Mesenchymal stem cell (in vitro differentiated cells and primary cell): ENCODE measurements around the gene FKBP2.
A peak's percentile ranks its signal among the peaks of the same experiment; 100 is the strongest.

Experiments
- DNase-seq: peaks from one replicate; pipeline ENCODE4 v3.0.0-alpha.2; 2013
- H2AFZ ChIP-seq: one replicate; pipeline ENCODE4 v1.6.1; 2013; ENCODE audit warnings: low read depth, mild to moderate bottlenecking, control low read depth, inconsistent platforms, low read length, moderate library complexity
- H2AK5ac ChIP-seq: 2 replicates; pipeline ENCODE4 v1.6.1; 2013; ENCODE audit warnings: low read length, moderate library complexity, mild to moderate bottlenecking, inconsistent platforms; ENCODE audit not compliant: severe bottlenecking
- H2BK120ac ChIP-seq: one replicate; pipeline ENCODE4 v1.6.1; 2013; ENCODE audit warnings: low read depth, mild to moderate bottlenecking, inconsistent platforms, low read length, moderate library complexity
- H2BK12ac ChIP-seq, 2 experiments: one replicate each; pipeline ENCODE4 v1.6.1; 2013; ENCODE audit warnings: inconsistent platforms in 2 of 2, low read length in 2 of 2, mild to moderate bottlenecking in 2 of 2, moderate library complexity in 2 of 2, control low read depth in 1 of 2
- H2BK15ac ChIP-seq: one replicate; pipeline ENCODE4 v1.6.1; 2013; ENCODE audit warnings: mild to moderate bottlenecking, low read depth, inconsistent platforms; ENCODE audit not compliant: poor library complexity, severe bottlenecking
- H2BK5ac ChIP-seq: 2 replicates; pipeline ENCODE4 v1.6.1; 2013; ENCODE audit warnings: low read depth, mild to moderate bottlenecking, low read length, control low read depth, inconsistent platforms; ENCODE audit not compliant: poor library complexity, severe bottlenecking
- H3K14ac ChIP-seq, 2 experiments: one replicate each; pipeline ENCODE4 v1.6.1; 2013; ENCODE audit warnings: inconsistent platforms in 2 of 2, low read length in 2 of 2, control low read depth in 1 of 2, mild to moderate bottlenecking in 1 of 2, moderate library complexity in 1 of 2
- H3K18ac ChIP-seq, 2 experiments: one replicate each; pipeline ENCODE4 v1.6.1; 2013; ENCODE audit warnings: inconsistent platforms in 2 of 2, low read length in 2 of 2, control low read depth in 1 of 2, low read depth in 1 of 2, mild to moderate bottlenecking in 1 of 2
- H3K23ac ChIP-seq, 2 experiments: one replicate each; pipeline ENCODE4 v1.6.1; 2013; ENCODE audit warnings: inconsistent platforms in 2 of 2, low read length in 2 of 2, mild to moderate bottlenecking in 2 of 2, moderate library complexity in 2 of 2, control low read depth in 1 of 2
- H3K27ac ChIP-seq: 2 replicates; pipeline ENCODE4 v1.5.1; 2013; ENCODE audit warnings: mild to moderate bottlenecking, moderate library complexity, low read length, control low read depth, inconsistent platforms; ENCODE audit not compliant: poor library complexity, severe bottlenecking
- H3K27me3 ChIP-seq, 2 experiments: 2 replicates each; pipeline versions ENCODE4 v1.6.1 to v1.7.0; 2013; ENCODE audit warnings: low read length in 2 of 2, mild to moderate bottlenecking in 2 of 2, moderate library complexity in 2 of 2, control low read depth in 1 of 2, inconsistent platforms in 1 of 2; ENCODE audit not compliant: control insufficient read depth in 1 of 2, insufficient read depth in 1 of 2
- H3K36me3 ChIP-seq, 2 experiments: 2 replicates each; pipeline versions ENCODE4 v1.6.1 to v1.7.0; 2013; ENCODE audit warnings: low read length in 2 of 2, control low read depth in 1 of 2, inconsistent platforms in 1 of 2, low read depth in 1 of 2, mild to moderate bottlenecking in 1 of 2; ENCODE audit not compliant: insufficient read depth in 2 of 2, control insufficient read depth in 1 of 2
- H3K4ac ChIP-seq, 2 experiments: one replicate each; pipeline ENCODE4 v1.6.1; 2013; ENCODE audit warnings: inconsistent platforms in 2 of 2, low read length in 2 of 2, mild to moderate bottlenecking in 2 of 2, moderate library complexity in 2 of 2, control low read depth in 1 of 2, low read depth in 1 of 2
- H3K4me1 ChIP-seq: 2 replicates; pipeline ENCODE4 v1.6.1; 2013; ENCODE audit warnings: low read depth, low read length, control low read depth; ENCODE audit not compliant: control insufficient read depth, insufficient read depth
- H3K4me2 ChIP-seq: 2 replicates; pipeline ENCODE4 v1.6.1; 2013; ENCODE audit warnings: low read length, mild to moderate bottlenecking, inconsistent platforms; ENCODE audit not compliant: poor library complexity, severe bottlenecking
- H3K4me3 ChIP-seq, 2 experiments: 2 replicates each; pipeline versions ENCODE4 v1.5.1 to v1.7.0; 2013; ENCODE audit warnings: low read length in 2 of 2, mild to moderate bottlenecking in 2 of 2, control low read depth in 1 of 2, low read depth in 1 of 2; ENCODE audit not compliant: insufficient read depth in 1 of 2
- H3K79me1 ChIP-seq: replicated peaks from 2 replicates; pipeline ENCODE4 v1.6.1; 2013; ENCODE audit warnings: mild to moderate bottlenecking, control low read depth, low read length, inconsistent platforms; ENCODE audit not compliant: poor library complexity, severe bottlenecking
- H3K9ac ChIP-seq: 2 replicates; pipeline ENCODE4 v1.7.0; 2013; ENCODE audit warnings: mild to moderate bottlenecking, low read length, moderate library complexity
- H3K9me3 ChIP-seq: 2 replicates; pipeline ENCODE4 v1.7.0; 2013; ENCODE audit warnings: mild to moderate bottlenecking, low read length; ENCODE audit not compliant: control insufficient read depth
- H4K8ac ChIP-seq: one replicate; pipeline ENCODE4 v1.6.1; 2013; ENCODE audit warnings: inconsistent platforms, mild to moderate bottlenecking, low read length, moderate library complexity
- H4K91ac ChIP-seq: one replicate; pipeline ENCODE4 v1.6.1; 2013; ENCODE audit warnings: mild to moderate bottlenecking, low read length, inconsistent platforms
- WGBS: methylation state at CpG from one replicate; pipeline ENCODE4 v1.1.7; 2013; ENCODE audit warnings: mixed read lengths; 5-methylcytosine and 5-hydroxymethylcytosine counted together

Gene FKBP2

DNA sequence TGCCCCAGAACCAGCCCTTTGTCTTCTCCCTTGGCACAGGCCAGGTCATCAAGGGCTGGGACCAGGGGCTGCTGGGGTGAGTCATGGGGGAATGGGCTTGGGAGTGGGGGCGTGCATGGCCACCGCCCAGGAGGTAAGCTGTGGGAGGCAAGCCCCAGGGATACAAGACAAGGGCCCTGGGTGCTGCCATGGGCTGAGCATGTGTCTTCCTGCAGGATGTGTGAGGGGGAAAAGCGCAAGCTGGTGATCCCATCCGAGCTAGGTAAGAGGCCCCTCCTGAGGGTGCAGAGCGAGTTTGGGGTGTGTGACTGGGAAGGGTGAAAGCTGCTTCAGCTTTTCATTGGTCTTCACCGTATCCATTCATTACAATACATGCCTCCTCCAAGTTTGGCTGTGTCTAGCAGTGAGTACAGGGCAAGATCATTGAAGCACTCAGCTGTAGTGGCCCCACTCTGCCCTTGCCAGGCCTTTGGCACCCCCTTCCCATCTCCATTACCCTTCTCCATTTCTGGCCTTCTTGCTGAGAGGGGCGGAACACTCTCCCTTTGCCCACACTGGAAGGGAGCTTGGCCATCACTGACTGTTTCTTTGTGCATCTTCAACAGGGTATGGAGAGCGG, 2.5 kb downstream of the FKBP2 start:
- Histone ChIP-seq H3K27ac (peak overlapping the region; percentile 0), H2BK5ac (no peak overlapping the region), H4K8ac (no peak overlapping the region), H3K4me1 (peaks cover 41% of the 10 kb centered on the region), H3K14ac (peak overlapping the region in 1 of 2 experiments; percentile 33), H3K27me3 (no peaks in the 10 kb centered on the region), H3K9ac (peak overlapping the region; percentile 91), H3K4ac (no peak overlapping the region), H2AFZ (no peak overlapping the region), H2AK5ac (no peak overlapping the region), H3K4me3 (peak overlapping the region in 1 of 2 experiments; percentile 89), H2BK120ac (no peak overlapping the region), H3K9me3 (no peaks in the 10 kb centered on the region), H2BK15ac (no peak overlapping the region), H3K36me3 (peaks cover 29 to 38% of the 10 kb centered on the region in 2 experiments), H3K18ac (no peak overlapping the region), H3K23ac (peak overlapping the region in 1 of 2 experiments; percentile 61), H3K79me1 (peaks cover 9% of the 10 kb centered on the region), H2BK12ac (no peak overlapping the region), H3K4me2 (no peak overlapping the region), H4K91ac (no peak overlapping the region)
- no peak for DNase-seq
- WGBS = 81% methylated on average over 5 of the region's 8 CpGs

DNA sequence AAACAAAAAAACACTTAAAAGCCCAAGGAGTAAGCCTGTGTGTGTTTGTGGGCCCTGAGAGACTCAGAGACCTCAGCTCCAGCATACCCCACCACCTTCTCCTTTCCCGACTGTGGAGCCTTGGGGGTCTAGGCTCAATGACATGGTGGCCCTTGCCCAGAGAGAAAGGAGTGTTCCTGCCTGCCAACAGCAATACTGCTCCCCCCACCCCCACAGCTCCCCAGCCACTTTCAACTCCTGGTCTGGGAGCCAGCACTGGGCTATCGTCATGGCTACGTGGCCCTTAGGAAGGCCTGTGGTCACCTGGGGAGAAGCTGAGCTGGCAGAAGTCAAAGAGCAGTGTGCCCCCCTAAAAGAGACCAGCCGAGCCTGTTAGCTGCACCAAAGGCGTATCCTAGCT, 3.2 kb downstream of the FKBP2 start:
- Histone ChIP-seq H3K27me3 (no peaks in the 10 kb centered on the region), H3K4me1 (peaks cover 41% of the 10 kb centered on the region), H3K27ac (peak overlapping the region; percentile 1), H2BK15ac (no peak overlapping the region), H2BK120ac (no peak overlapping the region), H3K14ac (no peak overlapping the region), H3K79me1 (peaks cover 10% of the 10 kb centered on the region), H3K9me3 (no peaks in the 10 kb centered on the region), H2BK12ac (no peak overlapping the region), H3K4me2 (no peak overlapping the region), H3K18ac (no peak overlapping the region), H4K8ac (no peak overlapping the region), H3K36me3 (peaks cover 22 to 30% of the 10 kb centered on the region in 2 experiments), H4K91ac (no peak overlapping the region), H3K23ac (no peak overlapping the region), H2AK5ac (no peak overlapping the region), H3K9ac (peak overlapping the region; percentile 93), H2AFZ (no peak overlapping the region), H2BK5ac (no peak overlapping the region), H3K4me3 (peak overlapping the region in 1 of 2 experiments; percentile 51), H3K4ac (no peak overlapping the region)
- 76% methylated on average over 3 of the region's 5 CpGs for WGBS
- DNase-seq = no peak

DNA sequence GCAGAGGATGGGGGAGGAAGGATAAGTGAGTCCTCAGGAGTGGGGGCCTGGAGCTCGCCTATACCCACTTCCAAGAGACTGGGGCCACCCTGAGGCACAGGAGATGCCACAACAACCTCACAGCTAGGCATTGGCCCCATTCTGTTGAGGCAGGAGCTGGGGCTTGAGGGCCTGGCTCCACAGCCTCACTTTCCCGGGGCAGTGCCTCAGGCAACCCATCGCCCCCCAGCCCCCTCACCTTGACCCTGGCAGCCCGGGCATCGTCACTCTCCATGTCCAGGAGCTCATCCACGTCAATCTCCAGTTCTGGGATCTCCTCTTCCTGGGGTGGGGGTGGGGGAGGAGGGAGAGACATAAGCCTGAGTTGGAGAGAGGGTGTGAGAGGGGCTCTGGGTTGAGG, 4.1 kb downstream of the FKBP2 start:
- WGBS = 100% methylated on average over 1 of the region's 6 CpGs
- H3K18ac ChIP-seq = peak overlapping the region in 1 of 2 experiments; percentile 29
- peak overlapping the region in 1 of 2 experiments; percentile 60 for H2BK12ac ChIP-seq
- peaks cover 15 to 26% of the 10 kb centered on the region in 2 experiments for H3K36me3 ChIP-seq
- peaks cover 41% of the 10 kb centered on the region for H3K4me1 ChIP-seq
- no peaks in the 10 kb centered on the region for H3K27me3 ChIP-seq
- H4K8ac ChIP-seq = peak overlapping the region; percentile 12
- peak overlapping the region; percentile 27 for H2BK120ac ChIP-seq
- H3K27ac ChIP-seq = peak overlapping the region; percentile 79
- no peaks in the 10 kb centered on the region for H3K9me3 ChIP-seq
- H2AK5ac ChIP-seq = peak overlapping the region; percentile 68
- peak overlapping the region; percentile 93 for H3K9ac ChIP-seq
- no peak overlapping the region for H4K91ac ChIP-seq
- peak overlapping the region; percentile 75 to 95 for H3K4me3 ChIP-seq
- peak overlapping the region in 1 of 2 experiments; percentile 57 for H3K14ac ChIP-seq
- no peak overlapping the region for H2AFZ ChIP-seq
- peak overlapping the region in 1 of 2 experiments; percentile 81 for H3K23ac ChIP-seq
- no peak overlapping the region for H2BK15ac ChIP-seq
- DNase-seq = no peak
- peak overlapping the region in 1 of 2 experiments; percentile 38 for H3K4ac ChIP-seq
- H3K79me1 ChIP-seq = peaks cover 6% of the 10 kb centered on the region
- peak overlapping the region; percentile 89 for H3K4me2 ChIP-seq
- peak overlapping the region; percentile 10 for H2BK5ac ChIP-seq

DNA sequence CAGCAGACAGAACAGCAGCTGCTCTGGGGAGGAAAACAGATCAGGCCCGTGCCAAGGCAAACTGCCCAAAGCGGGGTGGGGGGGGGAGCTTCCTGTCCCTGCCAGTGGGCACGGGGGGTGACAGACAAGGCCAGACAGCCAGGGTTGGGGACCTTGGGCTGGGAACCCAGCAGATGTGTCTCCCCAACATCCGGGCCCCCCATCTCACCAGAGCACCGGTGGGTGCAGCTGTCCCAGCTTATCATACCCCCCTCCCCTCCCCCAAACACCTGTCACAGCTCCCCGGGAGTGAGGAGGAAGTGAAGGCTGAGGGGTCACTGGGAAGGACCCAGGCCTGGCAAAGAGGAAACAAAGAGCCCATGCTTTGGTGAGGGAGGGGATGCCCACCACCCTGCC, 4.5 kb downstream of the FKBP2 start:
- no peak overlapping the region for H3K23ac ChIP-seq
- peak overlapping the region; percentile 89 for H3K4me2 ChIP-seq
- no peaks in the 10 kb centered on the region for H3K27me3 ChIP-seq
- peaks cover 3% of the 10 kb centered on the region for H3K79me1 ChIP-seq
- H3K4me1 ChIP-seq = peaks cover 37% of the 10 kb centered on the region
- H3K4ac ChIP-seq = peak overlapping the region; percentile 96
- H2AK5ac ChIP-seq = no peak overlapping the region
- peak overlapping the region in 1 of 2 experiments; percentile 83 for H3K14ac ChIP-seq
- H3K4me3 ChIP-seq = peak overlapping the region; percentile 75 to 95
- peak overlapping the region; percentile 10 for H2BK5ac ChIP-seq
- peaks cover 14 to 26% of the 10 kb centered on the region in 2 experiments for H3K36me3 ChIP-seq
- H4K8ac ChIP-seq = peak overlapping the region; percentile 33
- no peaks in the 10 kb centered on the region for H3K9me3 ChIP-seq
- H4K91ac ChIP-seq = peak overlapping the region; percentile 95
- H2BK12ac ChIP-seq = peak overlapping the region in 1 of 2 experiments; percentile 87
- H3K27ac ChIP-seq = peak overlapping the region; percentile 79
- peak overlapping the region; percentile 55 for H2BK120ac ChIP-seq
- H2AFZ ChIP-seq = no peak overlapping the region
- H3K9ac ChIP-seq = peak overlapping the region; percentile 93
- H2BK15ac ChIP-seq = no peak overlapping the region
- WGBS = 33% methylated on average over 2 of the region's 6 CpGs
- no peak for DNase-seq
- H3K18ac ChIP-seq = peak overlapping the region; percentile 46 to 91
